Osteoblast (primary cell): ENCODE measurements around the gene GLTP. TPM values are rescaled to one million over a fixed set of nuclear protein-coding genes. Genes with fewer than 3 reads are reported as not detected.
A peak's percentile ranks its signal among the peaks of the same experiment; 100 is the strongest.
"Not testable (repeated sequence)": the region's sequence is repeated elsewhere in the genome, so short reads cannot be mapped to it uniquely, and the experiment has no call there.

ENCODE experiments used
- DNase-seq: peaks from one replicate; pipeline ENCODE4 v3.0.0; 2011; ENCODE audit warnings: low spot score, mixed read lengths; ENCODE audit not compliant: insufficient read length; ENCODE audit errors: missing footprints
- H2AFZ ChIP-seq: 2 replicates; pipeline ENCODE4 v1.6.0; 2011; ENCODE audit warnings: mild to moderate bottlenecking, low read length
- H3K27ac ChIP-seq: 2 replicates; pipeline ENCODE4 v1.5.1; 2011; ENCODE audit warnings: mild to moderate bottlenecking, low read depth, low read length, moderate library complexity
- H3K27me3 ChIP-seq: 2 replicates; pipeline ENCODE4 v1.6.0; 2012; ENCODE audit warnings: mild to moderate bottlenecking, control low read depth, inconsistent platforms, low read length, moderate library complexity; ENCODE audit not compliant: insufficient read depth
- H3K36me3 ChIP-seq: 2 replicates; pipeline ENCODE4 v1.5.1; 2011; ENCODE audit warnings: mild to moderate bottlenecking, low read length, control low read depth, moderate library complexity; ENCODE audit not compliant: insufficient read depth
- H3K4me1 ChIP-seq: 2 replicates; pipeline ENCODE4 v1.5.1; 2011; ENCODE audit warnings: mild to moderate bottlenecking, low read length, control low read depth, moderate library complexity; ENCODE audit not compliant: insufficient read depth
- H3K4me2 ChIP-seq: 2 replicates; pipeline ENCODE4 v1.6.0; 2011; ENCODE audit warnings: mild to moderate bottlenecking, low read length; ENCODE audit not compliant: insufficient read depth
- H3K4me3 ChIP-seq: fragments of 200-600 bp; sonication (generic); 3 replicates; pipeline ENCODE4 v1.5.1; 2012; ENCODE audit warnings: mild to moderate bottlenecking, low read length, inconsistent platforms; ENCODE audit not compliant: insufficient read depth
- H3K79me2 ChIP-seq: 2 replicates; pipeline ENCODE4 v1.6.0; 2012; ENCODE audit warnings: mild to moderate bottlenecking, low read length, control low read depth, inconsistent platforms; ENCODE audit not compliant: insufficient read depth
- H3K9me3 ChIP-seq: 2 replicates; pipeline ENCODE4 v1.5.1; 2011; ENCODE audit warnings: low read depth, low read length, control low read depth
- H4K20me1 ChIP-seq: 2 replicates; pipeline ENCODE4 v1.6.0; 2012; ENCODE audit warnings: mild to moderate bottlenecking, low read length, control low read depth; ENCODE audit not compliant: insufficient read depth
- CTCF ChIP-seq: IDR thresholded peaks from 2 replicates; pipeline ENCODE4 v1.5.1; 2011; ENCODE audit warnings: mild to moderate bottlenecking, low read depth, low read length, moderate library complexity; ENCODE audit errors: extremely low read depth
- total RNA-seq: library from RNA; depleted of rRNA; stranded (reverse); fragments of >200 nt; gene quantifications from 2 replicates; pipeline ENCODE4 v1.2.3, GENCODE V29; 2012

GLTP gene
- total RNA-seq, 1 donor = 50.3 TPM

- peak overlapping the region; percentile 81 for H3K4me2 ChIP-seq
- peaks cover 31% of the 10 kb centered on the region for H3K79me2 ChIP-seq
- no peaks in the 10 kb centered on the region for H3K27me3 ChIP-seq
- peak; percentile 21 for DNase-seq
- peaks cover 17% of the 10 kb centered on the region for H3K4me1 ChIP-seq
- no peaks in the 10 kb centered on the region for H3K9me3 ChIP-seq
- no peak for TF ChIP-seq CTCF
- H2AFZ ChIP-seq = peak overlapping the region; percentile 100
- peak overlapping the region; percentile 84 for H3K27ac ChIP-seq
- H4K20me1 ChIP-seq = no peaks in the 10 kb centered on the region
- peaks cover 31% of the 10 kb centered on the region for H3K36me3 ChIP-seq
- H3K4me3 ChIP-seq = peak overlapping the region; percentile 87
Measured at GRCh38 chr12:109900752-109901580, 20.6 kb upstream of the GLTP start.

GRCh38 chr12:109899783-109900751, 19.7 kb upstream of the GLTP start, which contains the start of gene TCHP:
TSS of gene TCHP (plus strand) at chr12:109900274. CDS start at chr12:109903027, 2,753 bp downstream.
- Histone ChIP-seq H4K20me1 (no peaks in the 10 kb centered on the region), H3K9me3 (no peaks in the 10 kb centered on the region), H2AFZ (peak within 1 kb of the TSS; percentile 100), H3K27me3 (no peaks in the 10 kb centered on the region), H3K4me3 (peak within 1 kb of the TSS; percentile 87), H3K79me2 (peaks cover 31% of the 10 kb centered on the region), H3K4me1 (peaks cover 17% of the 10 kb centered on the region), H3K27ac (peak within 1 kb of the TSS; percentile 84), H3K36me3 (peaks cover 22% of the 10 kb centered on the region), H3K4me2 (peak within 1 kb of the TSS; percentile 81)
- peak; percentile 98 for DNase-seq
- peak; percentile 38 for TF ChIP-seq CTCF

GRCh38 chr12:109899345-109899744, 19.0 kb upstream of the GLTP start:
- not testable (repeated sequence) for H3K27me3 ChIP-seq, H3K9me3 ChIP-seq, DNase-seq, H4K20me1 ChIP-seq
- peak overlapping the region; percentile 87 for H3K4me3 ChIP-seq
- H2AFZ ChIP-seq = peak overlapping the region; percentile 100
- H3K4me1 ChIP-seq = peaks cover 17% of the 10 kb centered on the region
- peak overlapping the region; percentile 81 for H3K4me2 ChIP-seq
- peaks cover 15% of the 10 kb centered on the region for H3K36me3 ChIP-seq
- peaks cover 31% of the 10 kb centered on the region for H3K79me2 ChIP-seq
- H3K27ac ChIP-seq = peak overlapping the region; percentile 84

GRCh38 chr12:109897029-109897428, 16.7 kb upstream of the GLTP start:
- Histone ChIP-seq H3K36me3 (no peaks in the 10 kb centered on the region), H3K4me1 (peaks cover 17% of the 10 kb centered on the region), H3K4me2 (no peak overlapping the region), H3K9me3 (no peaks in the 10 kb centered on the region), H4K20me1 (no peaks in the 10 kb centered on the region), H3K27me3 (no peaks in the 10 kb centered on the region), H3K79me2 (peaks cover 27% of the 10 kb centered on the region), H3K27ac (no peak overlapping the region), H2AFZ (no peak overlapping the region), H3K4me3 (no peak overlapping the region)
- no peak for DNase-seq
- no peak for TF ChIP-seq CTCF
